IMR-90 (cell line): ENCODE results near the gene TUBB2B. TPM values are rescaled to one million over a fixed set of nuclear protein-coding genes. Genes with fewer than 3 reads are reported as not detected.

ENCODE experiments used
- ATAC-seq: fragments of 200-7000 bp; cut with Tn5 transposase; 2 replicates; pipeline ENCODE4 v1.9.1; 2020; ENCODE audit warnings: low read depth, mild to moderate bottlenecking, moderate library complexity
- BruUV-seq: library from RNA; stranded (reverse); fragments of 400-500 nt; replicated peaks from 2 replicates; lab custom pipeline; 2021; lab: Mats Ljungman, UMichigan
- CTCF ChIA-PET: fragments of 300-600 bp; formaldehyde crosslinking; extraction: SDS; loops from one replicate; lab custom pipeline; 2021; ENCODE audit warnings: antibody characterized with exemption; lab: Yijun Ruan, JAX
- POLR2A ChIA-PET: fragments of 300-600 bp; sonication (Branson Sonifier 250); formaldehyde crosslinking; loops from one replicate; lab custom pipeline; 2022; ENCODE audit warnings: antibody characterized with exemption; ENCODE audit not compliant: unreplicated experiment; lab: Charles Lee
- DNase-seq: peaks from one replicate; pipeline ENCODE4 v3.0.0; 2013
- H2AFZ ChIP-seq: replicated peaks from 2 replicates; pipeline ENCODE3; 2013; ENCODE audit warnings: low read length, mild to moderate bottlenecking; ENCODE audit not compliant: poor library complexity
- H2AK5ac ChIP-seq: 2 replicates; pipeline ENCODE4 v1.6.1; 2013; ENCODE audit warnings: low read depth, low read length, inconsistent platforms
- H2AK9ac ChIP-seq: replicated peaks from 2 replicates; pipeline ENCODE3; 2013; ENCODE audit warnings: mild to moderate bottlenecking, low read depth, low read length, moderate library complexity; ENCODE audit not compliant: poor library complexity
- H2BK120ac ChIP-seq: 2 replicates; pipeline ENCODE4 v1.6.1; 2013; ENCODE audit warnings: low read depth, low read length, inconsistent platforms
- H2BK15ac ChIP-seq: 3 replicates; pipeline ENCODE4 v1.6.1; 2013; ENCODE audit warnings: low read depth, low read length, inconsistent platforms
- H2BK20ac ChIP-seq: 2 replicates; pipeline ENCODE4 v1.6.1; 2013; ENCODE audit warnings: low read depth, mild to moderate bottlenecking, inconsistent platforms, low read length, moderate library complexity
- H2BK5ac ChIP-seq: 2 replicates; pipeline ENCODE4 v1.6.1; 2013; ENCODE audit warnings: mild to moderate bottlenecking, low read depth, low read length, inconsistent platforms; ENCODE audit not compliant: poor library complexity, severe bottlenecking
- H3K14ac ChIP-seq: replicated peaks from 2 replicates; pipeline ENCODE4 v1.6.1; 2013; ENCODE audit warnings: low read depth, low read length, inconsistent platforms
- H3K18ac ChIP-seq: 2 replicates; pipeline ENCODE4 v1.6.1; 2013; ENCODE audit warnings: low read depth, low read length, control low read depth
- H3K23ac ChIP-seq: 2 replicates; pipeline ENCODE4 v1.6.1; 2013; ENCODE audit warnings: low read depth, low read length, inconsistent platforms
- H3K27ac ChIP-seq: 2 replicates; pipeline ENCODE4 v1.5.1; 2013; ENCODE audit warnings: mild to moderate bottlenecking, control low read depth, low read length; ENCODE audit not compliant: insufficient read depth
- H3K27me3 ChIP-seq: 2 replicates; pipeline ENCODE4 v1.6.1; 2013; ENCODE audit warnings: low read length; ENCODE audit not compliant: control insufficient read depth, insufficient read depth
- H3K36me3 ChIP-seq: 2 replicates; pipeline ENCODE4 v1.6.1; 2013; ENCODE audit warnings: low read length, mixed read lengths; ENCODE audit not compliant: control insufficient read depth, insufficient read depth
- H3K4ac ChIP-seq: 2 replicates; pipeline ENCODE4 v1.6.1; 2013; ENCODE audit warnings: low read depth, low read length, inconsistent platforms
- H3K4me1 ChIP-seq: 2 replicates; pipeline ENCODE4 v1.6.1; 2013; ENCODE audit warnings: low read length, mixed read lengths; ENCODE audit not compliant: control insufficient read depth, insufficient read depth
- H3K4me2 ChIP-seq: 2 replicates; pipeline ENCODE4 v1.6.1; 2013; ENCODE audit warnings: low read depth, mild to moderate bottlenecking, control low read depth, low read length, moderate library complexity
- H3K4me3 ChIP-seq: 2 replicates; pipeline ENCODE4 v1.5.1; 2013; ENCODE audit warnings: low read depth, mild to moderate bottlenecking, control low read depth, low read length, moderate library complexity; ENCODE audit not compliant: insufficient read depth
- H3K56ac ChIP-seq: 2 replicates; pipeline ENCODE4 v1.6.1; 2013; ENCODE audit warnings: low read length, inconsistent platforms; ENCODE audit not compliant: insufficient read depth; ENCODE audit errors: extremely low read depth
- H3K79me1 ChIP-seq, 2 experiments: 2 replicates each; pipeline ENCODE4 v1.6.1; 2013; ENCODE audit warnings: low read length in 2 of 2, inconsistent platforms in 1 of 2, low read depth in 1 of 2
- H3K9ac ChIP-seq: 2 replicates; pipeline ENCODE4 v1.6.1; 2013; ENCODE audit warnings: low read depth, low read length, control low read depth
- H3K9me1 ChIP-seq: 2 replicates; pipeline ENCODE4 v1.6.1; 2013; ENCODE audit warnings: low read length, inconsistent platforms; ENCODE audit not compliant: insufficient read depth
- H3K9me3 ChIP-seq: 2 replicates; pipeline ENCODE4 v1.6.1; 2013; ENCODE audit warnings: low read length; ENCODE audit not compliant: control insufficient read depth, insufficient read depth
- H4K20me1 ChIP-seq: 2 replicates; pipeline ENCODE4 v1.6.1; 2013; ENCODE audit warnings: low read length, inconsistent platforms; ENCODE audit not compliant: insufficient read depth
- H4K5ac ChIP-seq: 2 replicates; pipeline ENCODE4 v1.6.1; 2013; ENCODE audit warnings: mild to moderate bottlenecking, low read depth, low read length, control low read depth
- H4K8ac ChIP-seq, 2 experiments: 2 replicates each; pipeline ENCODE4 v1.6.1; 2013; ENCODE audit warnings: low read depth in 2 of 2, low read length in 2 of 2, control low read depth in 1 of 2, inconsistent platforms in 1 of 2
- H4K91ac ChIP-seq: 2 replicates; pipeline ENCODE4 v1.6.1; 2013; ENCODE audit warnings: low read depth, low read length, inconsistent platforms; ENCODE audit not compliant: insufficient read depth
- MXI1 ChIP-seq: IDR thresholded peaks from 2 replicates; pipeline ENCODE4 v1.6.1; 2012; ENCODE audit warnings: low read depth, mild to moderate bottlenecking, low read length, moderate library complexity, borderline replicate concordance
- NFE2L2 ChIP-seq: fragments of 150-350 bp; IDR thresholded peaks from 2 replicates; pipeline ENCODE4 v1.6.1; 2016; ENCODE audit warnings: low read depth, mild to moderate bottlenecking, low read length
- WGBS, 2 experiments: methylation state at CpG; one replicate each; pipeline versions ENCODE4 v1.1.5 to v1.1.7; 2013; ENCODE audit warnings: missing lambda C conversion rate in 2 of 2; ENCODE audit not compliant: insufficient read length in 1 of 2; ENCODE audit errors: extremely low coverage in 2 of 2; 5-methylcytosine and 5-hydroxymethylcytosine counted together
- dilution Hi-C: fragments of 300-500 bp; cut with HindIII; formaldehyde crosslinking; loops from one replicate; pipeline ENCODE4 v1.14.3; 2018; ENCODE audit warnings: low sequenced_read_pairs; ENCODE audit not compliant: unreplicated experiment
- in situ Hi-C: fragments of 300-500 bp; cut with MboI; formaldehyde crosslinking; loops from 3 replicates; pipeline ENCODE4 v1.14.3; 2019; ENCODE audit warnings: low sequenced_read_pairs, inconsistent platforms, mixed read lengths
- intact Hi-C: fragments of 100-400 bp; cut with micrococcal nuclease; formaldehyde crosslinking; loops from 2 replicates; pipeline ENCODE4 v1.10.0; 2022
- polyA plus RNA-seq, 3 experiments: library from polyadenylated mRNA; depleted of rRNA; stranded (reverse); fragments of >200 nt; gene quantifications; 2 replicates each; pipeline ENCODE4 v1.2.3, GENCODE V29; 2012; ENCODE audit warnings: low replicate concordance in 1 of 3
- total RNA-seq: library from RNA; depleted of rRNA; stranded (reverse); fragments of >200 nt; gene quantifications from 2 replicates; pipeline ENCODE4 v1.2.3, GENCODE V29; 2012

TUBB2B gene
- total and polyA plus RNA-seq, 2 of the 4 experiments (the other 2 are of a cell fraction), result 13.6 to 21.1 TPM

DNA sequence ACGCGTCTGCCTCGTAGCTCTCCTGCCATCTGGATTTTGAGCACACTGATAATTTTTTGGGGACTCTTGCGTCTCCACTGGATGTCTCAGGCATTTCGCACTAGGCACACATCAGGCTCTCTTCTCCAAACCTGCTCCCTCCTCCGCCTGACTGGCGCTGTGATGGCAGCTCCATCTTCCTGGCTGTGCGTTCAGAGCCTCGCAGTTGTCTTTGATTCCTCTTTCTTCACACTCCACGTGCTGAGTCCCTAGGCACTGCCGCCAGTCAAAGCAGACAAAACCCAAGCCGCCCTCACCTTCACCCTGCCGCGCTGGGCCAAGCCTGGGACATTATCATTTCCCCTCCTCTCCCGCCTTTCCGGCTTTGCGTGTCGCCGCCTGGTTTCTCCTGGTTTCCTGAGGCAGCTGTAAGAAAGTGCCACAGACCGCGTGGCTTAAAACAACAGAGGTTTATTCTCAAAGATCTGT, 32.1 kb upstream of the TUBB2B start:
- POLR2A ChIA-PET, result interaction anchor here (0.6 kb wide), 1 partner anchor 134 kb away, joined by 12 read pairs; no protein-coding TSS in a partner anchor

More for the DNA sequence above, 32.1 kb upstream of the TUBB2B start:
- H2BK15ac ChIP-seq, result no peak overlapping the region
- DNase-seq, result peak; percentile 41
- peak overlapping the region; percentile 53 for H2AK9ac ChIP-seq
- H2AK5ac ChIP-seq, result peak overlapping the region; percentile 57; the same call in 1 of the 2 replicates
- peak overlapping the region; percentile 75 for H3K23ac ChIP-seq
- H4K5ac ChIP-seq, result no peak overlapping the region
- H2BK20ac ChIP-seq, result no peak overlapping the region
- CTCF ChIA-PET, result interaction anchor here (1.0 to 1.2 kb wide), 3 partner anchors 8 to 134 kb away, joined by 3 to 4 read pairs (median 3); no protein-coding TSS in a partner anchor
- dilution Hi-C loops, result no loop called here
- peak overlapping the region; percentile 76 for H3K56ac ChIP-seq
- H4K91ac ChIP-seq, result no peak overlapping the region
- H3K4ac ChIP-seq, result peak overlapping the region; percentile 77
- intact Hi-C loops, result loop anchor here (2.0 to 5.0 kb wide), 3 partner anchors 103 to 192 kb away; partner anchors contain the start of genes RIPK1 and TUBB2A
- H3K9ac ChIP-seq, result peak overlapping the region; percentile 54
- peaks cover 1% of the 10 kb centered on the region; the same call in 1 of the 2 replicates for H3K27me3 ChIP-seq
- peaks cover 31% of the 10 kb centered on the region for H4K20me1 ChIP-seq
- peak; percentile 36 for ATAC-seq
- no peaks in the 10 kb centered on the region for H3K9me3 ChIP-seq
- H3K4me2 ChIP-seq, result peak overlapping the region; percentile 68
- H3K4me3 ChIP-seq, result peak overlapping the region; percentile 99
- H2AFZ ChIP-seq, result peak overlapping the region; percentile 98
- in situ Hi-C loops, result loop anchor here (10.0 kb wide), 1 partner anchor 265 kb away; the partner anchor contains the start of gene NQO2
- peaks cover 10% of the 10 kb centered on the region for H3K36me3 ChIP-seq
- H3K79me1 ChIP-seq, result peaks cover 25 to 49% of the 10 kb centered on the region in 2 experiments; a peak in 3 of 4 replicates
- no TSS peak for BruUV-seq
- H3K4me1 ChIP-seq, result peaks cover 3% of the 10 kb centered on the region; the same call in 1 of the 2 replicates
- peak overlapping the region; percentile 84 for H2BK5ac ChIP-seq
- peaks cover 5% of the 10 kb centered on the region; the same call in 1 of the 2 replicates for H3K9me1 ChIP-seq
- H3K14ac ChIP-seq, result peak overlapping the region; percentile 74
- TF ChIP-seq MXI1 (peak; percentile 74; the same call in 1 of the 2 replicates), NFE2L2 (no peak)
- no peak overlapping the region for H3K18ac ChIP-seq
- H4K8ac ChIP-seq, result peak overlapping the region in 1 of 2 experiments; percentile 51; a peak in 3 of 4 replicates
- 2% methylated on average over 17 of the region's 21 CpGs; no CpG with 5 or more reads in 1 of the 2 experiments for WGBS, 2 experiments
- H2BK120ac ChIP-seq, result no peak overlapping the region
- H3K27ac ChIP-seq, result peak overlapping the region; percentile 54
